HG02938 (cell line): ENCODE data around the gene F8A1.
A peak's percentile ranks its signal among the peaks of the same experiment; 100 is the strongest.
"Not testable (repeated sequence)": the region's sequence is repeated elsewhere in the genome, so short reads cannot be mapped to it uniquely, and the experiment has no call there.

Source experiments
- ATAC-seq: cut with Tn5 transposase; IDR thresholded peaks from one replicate; pipeline ENCODE4 v1.9.1; 2021; ENCODE audit warnings: mild to moderate bottlenecking, moderate library complexity; ENCODE audit not compliant: unreplicated experiment

Gene F8A1

DNA sequence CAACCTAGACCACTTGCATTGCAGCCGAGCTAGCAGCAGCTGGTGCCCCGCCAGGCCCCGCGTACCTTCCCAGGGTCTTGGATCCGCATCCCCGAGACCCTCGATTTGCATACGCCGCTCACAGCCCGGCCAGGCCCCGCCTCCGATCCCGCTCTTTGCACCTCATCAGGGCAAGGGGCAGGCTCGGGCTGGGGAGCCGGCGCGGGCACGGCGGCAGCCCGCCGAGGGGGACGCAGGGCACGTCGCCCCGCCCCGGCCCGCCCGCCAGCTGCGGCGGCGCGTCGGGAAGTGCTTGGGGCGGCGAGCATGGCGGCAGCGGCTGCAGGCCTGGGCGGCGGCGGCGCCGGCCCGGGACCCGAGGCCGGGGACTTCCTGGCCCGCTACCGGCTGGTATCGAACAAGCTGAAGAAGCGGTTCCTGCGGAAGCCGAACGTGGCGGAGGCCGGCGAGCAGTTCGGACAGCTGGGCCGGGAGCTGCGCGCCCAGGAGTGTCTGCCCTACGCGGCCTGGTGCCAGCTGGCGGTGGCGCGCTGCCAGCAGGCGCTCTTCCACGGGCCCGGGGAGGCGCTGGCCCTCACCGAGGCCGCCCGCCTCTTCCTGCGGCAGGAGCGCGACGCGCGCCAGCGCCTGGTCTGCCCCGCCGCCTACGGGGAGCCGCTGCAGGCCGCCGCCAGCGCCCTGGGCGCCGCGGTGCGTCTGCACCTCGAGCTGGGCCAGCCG lies at the start of gene F8A1:
Gene F8A1, plus strand, starts transcription at position 287 of the 720 bp plus-strand sequence. Its CDS starts 20 bp downstream, at position 307.
- ATAC-seq, result peak; percentile 47

DNA sequence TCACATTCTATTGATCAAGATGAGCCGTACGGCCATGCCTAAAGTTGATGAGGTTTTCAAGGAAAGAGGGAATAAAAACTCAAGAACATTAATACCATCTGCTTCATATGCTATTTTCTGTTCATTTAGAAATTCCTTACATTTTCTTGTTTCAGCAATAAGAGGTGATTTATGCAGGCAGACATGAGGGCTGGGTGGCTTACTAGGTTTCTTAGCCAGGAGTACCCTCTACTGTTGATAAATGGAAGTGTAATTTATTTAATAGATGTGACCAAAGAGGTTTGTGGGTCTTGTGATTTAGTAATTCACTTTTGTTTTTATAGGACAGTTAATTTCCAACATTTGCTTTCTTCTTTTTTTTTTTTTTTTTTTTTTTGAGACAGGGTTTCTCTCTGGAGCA lies 45.3 kb upstream of the F8A1 start:
- no peak for ATAC-seq

DNA sequence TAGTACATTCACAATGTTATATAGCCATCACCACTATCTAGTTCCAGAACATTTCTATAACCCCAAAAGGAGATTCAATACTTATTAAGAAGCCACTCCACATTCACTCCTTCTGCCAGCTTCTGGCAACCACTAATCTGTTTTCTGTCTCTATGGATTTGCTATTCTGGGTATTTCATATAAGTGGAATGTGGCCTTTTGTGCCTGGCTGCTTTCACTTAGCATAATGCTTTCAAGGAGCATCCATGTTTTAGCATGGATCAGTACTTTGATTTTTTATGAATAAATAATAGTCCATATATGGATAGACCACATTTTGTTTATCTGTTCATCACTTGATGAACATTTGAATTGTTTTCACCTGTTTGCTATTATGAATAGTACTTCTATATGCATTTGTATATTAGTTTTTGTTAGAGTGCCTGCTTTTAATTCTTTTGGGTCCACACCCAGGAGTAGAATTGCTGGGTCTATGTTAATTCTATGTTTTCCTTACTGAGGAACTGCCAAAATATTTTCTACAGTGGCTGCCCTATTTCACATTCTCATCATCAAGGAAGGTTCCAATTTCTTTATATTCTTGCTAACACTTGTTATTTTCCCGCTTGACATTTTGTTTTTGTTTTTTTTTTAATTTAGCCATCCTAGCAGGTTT lies 35.1 kb upstream of the F8A1 start:
- no peak for ATAC-seq

DNA sequence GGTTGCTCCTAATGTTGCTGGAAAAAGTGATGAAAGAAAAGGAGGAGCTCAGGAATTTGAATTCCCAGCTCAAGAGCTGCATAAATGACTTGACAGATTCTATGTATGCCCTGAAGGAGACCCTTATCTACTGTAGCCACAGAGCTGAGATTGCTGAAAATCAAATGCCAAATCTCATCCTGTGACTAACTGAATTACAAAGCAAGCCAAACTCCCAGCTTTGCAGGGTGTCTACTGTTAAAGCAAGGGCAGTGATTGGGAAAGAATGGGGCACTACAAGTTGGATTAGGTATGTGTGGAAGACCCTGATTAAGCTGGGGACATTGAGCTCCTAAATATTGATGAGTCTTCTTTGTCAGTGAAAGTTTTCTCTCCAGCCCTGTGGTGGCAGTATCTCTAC lies 30.9 kb upstream of the F8A1 start:
- ATAC-seq, result no peak

DNA sequence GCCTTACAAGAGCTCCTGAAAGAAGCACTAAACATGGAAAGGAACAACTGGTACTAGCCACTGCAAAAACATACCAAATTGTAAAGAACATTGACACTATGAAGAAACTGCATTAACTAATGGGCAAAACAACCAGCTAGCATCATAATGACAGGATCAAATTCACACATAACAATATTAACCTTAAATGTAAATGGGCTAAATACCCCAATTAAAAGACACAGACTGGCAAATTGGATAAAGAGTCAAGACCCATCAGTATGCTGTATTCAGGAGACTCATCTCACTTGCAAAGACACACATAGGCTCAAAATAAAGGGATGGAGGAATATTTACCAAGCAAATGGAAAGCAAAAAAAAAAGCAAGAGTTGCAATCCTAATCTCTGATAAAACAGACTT lies 17.6 kb upstream of the F8A1 start:
- ATAC-seq, result not testable (repeated sequence)

DNA sequence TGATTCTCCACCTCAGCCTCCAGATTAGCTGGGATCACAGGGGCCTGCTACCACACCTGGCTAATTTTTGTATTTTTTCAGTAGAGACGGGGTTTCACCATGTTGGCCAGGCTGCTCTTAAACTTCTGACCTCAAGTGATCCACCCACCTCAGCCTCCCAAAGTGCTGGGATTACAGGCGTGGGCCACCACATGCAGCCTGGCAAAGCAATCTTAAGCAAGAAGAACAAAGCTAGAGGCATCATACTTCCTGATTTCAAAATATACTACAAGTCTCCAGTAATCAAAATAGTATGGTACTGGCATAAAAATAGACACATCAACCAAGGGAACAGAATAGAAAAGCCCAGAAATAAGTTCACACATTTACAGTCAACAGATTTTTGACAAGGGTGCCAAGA lies 12.8 kb upstream of the F8A1 start:
- no peak for ATAC-seq

DNA sequence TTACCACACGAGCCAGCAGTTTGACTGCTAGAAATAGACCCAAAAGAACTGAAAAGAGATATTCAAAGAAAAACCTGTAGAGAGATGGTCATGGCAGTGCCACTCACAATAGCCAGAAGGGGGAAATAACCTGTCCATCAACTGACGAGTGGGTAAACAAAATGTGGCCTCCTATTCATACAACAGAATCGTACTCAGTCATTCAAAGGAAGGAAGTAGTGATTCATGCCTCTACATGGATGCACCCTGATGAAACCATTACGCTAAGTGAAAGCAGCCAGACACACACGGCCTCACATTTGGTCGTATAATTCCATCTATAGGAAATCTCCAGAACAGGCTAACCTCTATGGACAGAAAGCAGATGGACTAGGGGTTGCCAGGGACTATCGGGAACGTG lies 2.1 kb upstream of the F8A1 start:
- not testable (repeated sequence) for ATAC-seq

DNA sequence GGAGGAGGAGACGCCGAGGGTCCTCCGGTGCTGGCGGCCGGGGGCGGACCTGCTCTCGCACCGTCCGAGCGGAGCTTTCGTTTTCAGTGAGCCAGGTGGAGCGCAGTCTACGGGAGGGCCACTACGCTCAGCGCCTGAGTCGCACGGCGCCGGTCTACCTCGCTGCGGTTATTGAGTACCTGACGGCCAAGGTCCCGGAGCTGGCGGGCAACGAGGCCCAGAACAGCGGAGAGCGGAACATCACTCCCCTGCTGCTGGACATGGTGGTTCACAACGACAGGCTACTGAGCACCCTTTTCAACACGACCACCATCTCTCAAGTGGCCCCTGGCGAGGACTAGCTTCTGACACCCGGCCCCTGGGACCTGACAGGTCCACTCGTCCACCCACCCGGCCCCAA lies 1.1 kb upstream of the F8A1 start:
- ATAC-seq, result not testable (repeated sequence)

DNA sequence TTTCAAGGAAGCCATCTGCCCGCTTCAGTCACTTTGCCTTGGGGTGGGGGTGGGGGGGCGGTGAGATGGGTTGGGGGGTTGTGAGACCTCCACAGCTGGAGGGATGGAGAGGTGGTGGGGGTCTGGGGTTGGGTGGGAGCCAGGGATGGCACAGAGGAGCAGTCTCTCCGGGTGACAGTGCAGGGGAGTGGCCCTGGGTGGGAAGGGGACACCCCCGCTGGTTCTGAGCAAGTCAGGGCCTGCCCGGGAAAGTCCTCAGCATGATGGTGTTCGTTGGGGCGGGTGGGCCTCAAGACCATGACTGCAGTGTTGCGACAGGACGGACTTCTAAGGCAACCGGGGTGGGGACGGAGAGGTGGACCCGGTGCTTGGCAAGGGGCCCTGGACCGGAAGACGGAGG lies 606 bp upstream of the F8A1 start:
- not testable (repeated sequence) for ATAC-seq

DNA sequence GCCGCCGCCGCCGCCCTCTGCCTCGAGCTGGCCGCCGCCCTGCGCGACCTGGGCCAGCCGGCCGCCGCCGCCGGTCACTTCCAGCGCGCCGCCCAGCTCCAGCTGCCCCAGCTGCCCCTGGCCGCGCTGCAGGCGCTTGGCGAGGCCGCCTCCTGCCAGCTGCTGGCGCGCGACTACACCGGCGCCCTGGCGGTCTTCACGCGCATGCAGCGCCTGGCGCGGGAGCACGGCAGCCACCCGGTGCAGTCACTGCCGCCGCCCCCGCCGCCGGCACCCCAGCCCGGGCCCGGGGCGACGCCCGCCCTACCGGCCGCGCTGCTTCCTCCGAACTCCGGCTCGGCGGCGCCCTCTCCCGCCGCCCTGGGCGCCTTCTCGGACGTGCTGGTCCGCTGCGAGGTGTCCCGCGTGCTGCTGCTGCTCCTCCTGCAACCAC lies 650 bp downstream of the F8A1 start:
- ATAC-seq, result peak; percentile 57

DNA sequence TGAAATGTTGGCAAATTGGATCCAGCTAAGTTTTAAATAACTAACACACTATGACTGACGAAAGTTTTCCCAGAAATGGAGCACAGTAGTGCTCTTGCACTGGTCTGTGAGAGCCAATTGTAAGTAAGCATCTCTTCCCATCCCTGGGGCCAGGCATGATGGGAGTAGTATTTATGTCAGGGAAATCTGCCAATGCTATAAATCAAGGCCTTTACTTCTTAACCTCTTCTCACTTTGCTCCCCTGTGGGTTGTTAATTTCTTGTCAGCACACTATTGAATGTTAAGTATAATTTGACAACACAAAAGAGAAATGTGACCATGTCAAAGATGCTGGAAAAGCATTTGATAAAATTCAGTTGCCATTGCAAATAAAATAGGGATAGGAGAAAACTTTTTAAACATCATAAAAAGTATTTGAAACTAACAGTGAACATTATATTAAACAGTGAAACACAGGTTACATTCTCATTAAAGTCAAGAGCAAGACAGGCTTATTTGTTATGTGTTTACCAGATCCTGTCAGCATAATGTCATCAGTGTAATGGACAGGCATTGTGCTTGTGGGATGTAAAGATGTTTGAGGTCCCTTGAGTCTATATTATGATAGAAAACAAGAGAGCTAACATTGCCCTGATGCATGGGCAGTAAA lies 5.0 kb downstream of the F8A1 start:
- ATAC-seq, result no peak

DNA sequence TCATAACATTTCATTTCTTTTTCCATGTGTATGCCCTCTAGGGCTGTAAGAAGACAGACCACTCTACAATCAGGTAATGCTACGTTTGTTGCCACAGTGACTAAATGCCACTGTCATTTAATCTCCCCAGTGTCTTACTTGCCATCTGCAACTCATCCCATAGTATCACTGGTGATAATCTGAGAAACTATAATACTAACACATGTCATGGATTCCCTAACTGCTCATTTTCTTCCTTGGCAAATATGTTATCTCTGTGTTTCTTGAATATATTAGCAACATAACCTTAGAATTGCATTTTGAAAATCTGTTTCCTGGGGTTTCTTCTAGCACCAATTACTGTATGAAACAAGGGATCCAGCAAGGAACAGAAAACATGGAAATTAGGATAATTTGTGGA lies 6.1 kb downstream of the F8A1 start:
- ATAC-seq, result no peak

DNA sequence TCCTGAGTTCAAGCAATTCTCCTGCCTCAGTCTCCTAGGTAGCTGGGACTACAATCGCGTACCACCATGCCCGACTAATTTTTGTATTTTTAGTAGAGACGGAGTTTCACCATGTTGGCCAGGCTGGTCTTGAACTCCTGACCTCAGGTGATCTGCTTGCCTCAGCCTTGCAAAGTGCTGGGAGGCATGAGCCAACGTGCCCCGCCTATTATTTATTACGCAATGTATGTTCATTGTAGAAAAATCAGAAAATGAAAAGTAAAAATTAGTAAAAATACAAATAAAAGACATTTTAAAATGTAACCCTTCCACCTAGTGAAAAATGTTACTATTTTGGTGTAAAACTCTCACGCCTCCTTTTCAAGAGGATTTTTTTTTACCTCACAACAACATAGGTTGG lies 14.2 kb downstream of the F8A1 start:
- no peak for ATAC-seq

DNA sequence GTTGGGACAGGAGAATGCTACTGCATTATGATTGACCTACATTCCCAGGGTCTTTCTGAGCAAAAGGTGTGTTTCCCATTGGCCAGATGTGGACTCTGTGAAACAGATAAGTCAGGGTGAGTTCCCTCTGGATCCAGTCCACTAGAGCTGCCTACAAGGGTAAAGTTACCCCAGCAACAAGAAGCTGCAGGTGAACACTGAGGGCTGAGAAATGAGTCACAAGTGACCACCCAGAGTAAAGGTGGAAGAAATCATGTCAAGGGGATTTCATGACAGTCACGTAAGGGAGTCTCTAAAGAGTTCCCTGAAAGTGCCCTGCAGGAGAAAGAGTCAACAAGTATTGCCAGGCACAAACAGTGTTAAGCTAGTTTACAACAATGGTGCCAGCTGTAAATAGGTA lies 16.3 kb downstream of the F8A1 start:
- ATAC-seq, result no peak

DNA sequence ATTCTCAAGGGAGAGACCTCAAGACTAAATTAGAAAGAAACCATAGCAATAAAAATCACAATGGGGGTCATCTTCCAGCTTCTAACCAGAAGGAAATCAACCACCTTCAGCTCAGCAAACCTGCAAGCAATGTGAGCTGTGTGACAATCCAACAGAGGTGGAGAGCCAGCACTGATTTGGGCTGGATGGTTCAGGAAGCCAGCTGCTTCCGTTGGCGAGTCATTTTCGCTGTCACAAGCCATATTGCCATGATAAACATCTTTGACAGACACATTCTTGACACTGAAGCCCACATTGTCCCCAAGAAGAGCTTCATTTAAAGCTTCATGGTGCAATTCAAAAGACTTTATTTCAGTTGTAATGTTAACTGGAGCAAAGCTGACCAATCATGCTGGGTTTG lies 22.7 kb downstream of the F8A1 start:
- no peak for ATAC-seq

DNA sequence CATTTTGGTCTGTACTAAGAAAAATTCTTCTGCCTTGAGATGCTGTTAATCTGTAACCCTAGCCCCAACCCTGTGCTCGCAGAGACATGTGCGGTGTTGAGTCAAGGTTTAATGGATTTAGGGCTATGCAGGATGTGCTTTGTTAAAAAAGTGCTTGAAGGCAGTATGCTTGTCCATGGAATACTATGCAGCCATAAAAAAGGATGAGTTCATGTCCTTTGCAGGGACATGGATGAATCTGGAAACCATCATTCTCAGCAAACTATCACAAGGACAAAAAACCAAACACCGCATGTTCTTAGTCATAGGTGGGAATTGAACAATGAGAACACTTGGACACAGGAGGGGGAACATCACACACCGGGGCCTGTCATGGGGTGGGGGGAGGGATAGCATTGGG lies 23.9 kb downstream of the F8A1 start:
- not testable (repeated sequence) for ATAC-seq

DNA sequence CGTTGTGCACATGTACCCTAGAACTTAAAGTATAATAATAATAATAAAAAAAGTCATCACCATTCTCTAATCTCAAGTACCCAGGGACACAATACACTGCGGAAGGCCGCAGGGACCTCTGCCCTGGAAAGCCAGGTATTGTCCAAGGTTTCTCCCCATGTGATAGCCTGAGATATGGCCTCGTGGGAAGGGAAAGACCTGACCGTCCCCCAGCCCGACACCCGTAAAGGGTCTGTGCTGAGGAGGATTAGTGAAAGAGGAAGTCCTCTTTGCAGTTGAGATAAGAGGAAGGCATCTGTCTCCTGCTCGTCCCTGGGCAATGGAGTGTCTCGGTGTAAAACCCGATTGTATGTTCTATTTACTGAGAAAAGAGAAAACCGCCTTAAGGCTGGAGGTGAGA lies 24.4 kb downstream of the F8A1 start:
- not testable (repeated sequence) for ATAC-seq

DNA sequence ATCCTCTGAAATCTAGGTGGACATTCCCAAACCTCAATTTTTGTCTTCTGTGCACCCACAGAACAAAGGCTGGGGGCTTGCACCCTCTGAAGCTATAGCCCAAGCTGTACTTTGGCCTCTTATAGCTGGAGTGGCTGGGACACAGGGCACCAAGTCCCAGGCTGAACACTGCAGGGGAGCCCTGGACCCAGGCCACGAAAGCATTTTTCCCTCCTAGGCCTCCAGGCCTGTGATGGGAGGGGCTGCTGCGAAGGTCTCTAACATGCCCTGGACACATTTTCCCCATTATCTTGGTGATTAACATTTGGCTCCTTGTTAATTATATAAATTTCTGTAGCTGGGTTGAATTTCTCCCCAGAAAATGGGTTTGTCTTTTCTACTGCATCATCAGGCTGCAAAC lies 27.9 kb downstream of the F8A1 start:
- no peak for ATAC-seq

DNA sequence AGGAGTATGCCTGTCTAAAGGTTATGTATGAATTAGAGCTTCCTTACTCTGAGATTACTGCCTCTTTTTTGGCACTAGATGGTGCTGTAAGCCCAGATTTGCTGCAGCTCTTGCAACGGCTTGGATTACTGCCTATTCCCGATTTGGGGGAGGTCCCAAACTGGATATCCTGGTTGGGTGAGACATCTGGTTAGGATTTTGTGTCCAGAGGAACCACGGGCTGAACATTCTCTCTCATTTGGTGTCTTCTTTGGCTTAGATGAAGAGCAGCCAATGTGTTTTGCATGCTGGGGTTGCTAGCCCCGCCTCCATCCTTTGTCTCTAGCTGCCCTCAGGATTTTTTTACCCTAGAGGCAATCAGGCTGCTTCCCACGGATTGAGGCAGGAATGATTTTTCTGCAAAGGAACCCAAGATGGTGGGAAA lies 31.9 kb downstream of the F8A1 start:
- ATAC-seq, result no peak

DNA sequence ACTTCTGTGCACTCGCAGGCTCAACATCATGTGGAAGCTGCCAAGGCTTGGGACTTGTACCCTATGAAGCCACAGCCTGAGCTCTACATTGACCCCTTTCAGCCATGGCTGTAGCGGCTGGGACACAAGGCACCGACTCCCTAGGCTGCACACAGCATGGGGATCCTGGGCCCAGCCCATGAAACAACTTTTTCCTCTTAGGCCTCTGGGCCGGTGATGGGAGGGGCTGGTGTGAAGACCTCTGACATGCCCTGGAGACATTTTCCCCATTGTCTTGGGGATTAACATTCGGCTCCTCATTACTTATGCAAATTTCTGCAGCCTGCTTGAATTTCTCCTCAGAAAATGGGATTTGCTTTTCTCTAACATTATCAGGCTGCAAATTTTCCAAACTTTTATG lies 38.6 kb downstream of the F8A1 start:
- not testable (repeated sequence) for ATAC-seq
